Fibroblast of skin of scalp (primary cell): ENCODE results near the gene ZBTB39.
"Not testable (repeated sequence)": the region's sequence is repeated elsewhere in the genome, so short reads cannot be mapped to it uniquely, and the experiment has no call there.

Source experiments
- DNase-seq: peaks from one replicate; pipeline ENCODE4 v3.0.0-alpha.2; 2013

Gene ZBTB39

GRCh38 chr12:56999456-56999855 is 6.9 kb downstream of the ZBTB39 start:
- DNase-seq, result no peak

DNA sequence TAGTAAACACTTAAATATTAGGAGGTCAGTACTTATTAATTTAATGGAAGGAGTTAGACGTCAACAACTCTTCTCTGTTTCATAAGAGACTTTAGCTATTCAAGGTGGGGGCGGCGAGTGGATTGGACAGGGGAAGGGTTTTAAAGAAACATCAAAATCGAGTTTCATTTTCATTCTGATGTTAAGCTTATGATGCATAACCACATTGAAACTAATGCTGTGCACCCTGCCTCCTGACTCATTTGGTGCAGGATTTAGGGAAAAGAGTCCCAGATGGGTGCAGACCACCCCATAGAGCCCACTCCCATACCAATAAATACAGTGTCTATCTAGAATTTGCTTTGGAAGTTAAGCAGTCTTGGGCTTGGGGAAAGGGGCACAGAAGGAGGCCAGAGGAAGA is 7.4 kb downstream of the ZBTB39 start:
- DNase-seq, result no peak

DNA sequence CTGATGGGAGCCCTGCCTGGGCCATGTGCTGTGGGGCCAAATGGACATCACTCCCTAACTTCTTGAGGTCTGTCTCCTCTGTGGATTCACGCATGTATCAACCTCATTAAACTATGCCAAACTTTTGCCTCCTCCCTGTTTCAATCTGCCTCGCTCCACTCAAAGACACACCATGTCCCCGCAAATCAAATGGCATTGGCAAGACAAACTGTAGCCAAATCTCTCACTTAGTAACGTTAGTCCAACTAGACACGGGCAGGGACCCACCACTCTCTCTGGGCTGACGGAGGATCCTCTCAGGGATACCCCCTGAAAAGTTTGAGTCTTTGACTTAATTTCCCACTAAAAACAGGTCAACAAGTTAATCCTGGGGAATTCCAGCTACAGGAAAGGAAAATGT is 8.0 kb downstream of the ZBTB39 start:
- DNase-seq, result no peak

- DNase-seq, result no peak
Measured at GRCh38 chr12:56996793-56997545, 9.4 kb downstream of the ZBTB39 start.

DNA sequence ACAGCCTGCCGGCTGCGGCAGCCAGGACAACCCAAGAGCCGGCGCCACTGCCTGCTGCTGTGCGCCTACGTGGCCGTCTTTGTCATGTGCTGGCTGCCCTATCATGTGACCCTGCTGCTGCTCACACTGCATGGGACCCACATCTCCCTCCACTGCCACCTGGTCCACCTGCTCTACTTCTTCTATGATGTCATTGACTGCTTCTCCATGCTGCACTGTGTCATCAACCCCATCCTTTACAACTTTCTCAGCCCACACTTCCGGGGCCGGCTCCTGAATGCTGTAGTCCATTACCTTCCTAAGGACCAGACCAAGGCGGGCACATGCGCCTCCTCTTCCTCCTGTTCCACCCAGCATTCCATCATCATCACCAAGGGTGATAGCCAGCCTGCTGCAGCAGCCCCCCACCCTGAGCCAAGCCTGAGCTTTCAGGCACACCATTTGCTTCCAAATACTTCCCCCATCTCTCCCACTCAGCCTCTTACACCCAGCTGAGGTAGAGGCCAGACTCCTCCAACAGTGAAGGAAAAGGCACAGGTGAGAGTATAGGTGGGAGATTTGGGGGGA is 10.3 kb downstream of the ZBTB39 start:
- DNase-seq, result no peak

DNA sequence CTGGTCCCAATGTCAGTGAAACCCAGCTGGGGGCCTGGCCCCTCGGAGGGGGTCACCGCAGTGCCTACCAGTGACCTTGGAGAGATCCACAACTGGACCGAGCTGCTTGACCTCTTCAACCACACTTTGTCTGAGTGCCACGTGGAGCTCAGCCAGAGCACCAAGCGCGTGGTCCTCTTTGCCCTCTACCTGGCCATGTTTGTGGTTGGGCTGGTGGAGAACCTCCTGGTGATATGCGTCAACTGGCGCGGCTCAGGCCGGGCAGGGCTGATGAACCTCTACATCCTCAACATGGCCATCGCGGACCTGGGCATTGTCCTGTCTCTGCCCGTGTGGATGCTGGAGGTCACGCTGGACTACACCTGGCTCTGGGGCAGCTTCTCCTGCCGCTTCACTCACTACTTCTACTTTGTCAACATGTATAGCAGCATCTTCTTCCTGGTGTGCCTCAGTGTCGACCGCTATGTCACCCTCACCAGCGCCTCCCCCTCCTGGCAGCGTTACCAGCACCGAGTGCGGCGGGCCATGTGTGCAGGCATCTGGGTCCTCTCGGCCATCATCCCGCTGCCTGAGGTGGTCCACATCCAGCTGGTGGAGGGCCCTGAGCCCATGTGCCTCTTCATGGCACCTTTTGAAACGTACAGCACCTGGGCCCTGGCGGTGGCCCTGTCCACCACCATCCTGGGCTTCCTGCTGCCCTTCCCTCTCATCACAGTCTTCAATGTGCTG is 11.0 kb downstream of the ZBTB39 start:
- no peak for DNase-seq

DNA sequence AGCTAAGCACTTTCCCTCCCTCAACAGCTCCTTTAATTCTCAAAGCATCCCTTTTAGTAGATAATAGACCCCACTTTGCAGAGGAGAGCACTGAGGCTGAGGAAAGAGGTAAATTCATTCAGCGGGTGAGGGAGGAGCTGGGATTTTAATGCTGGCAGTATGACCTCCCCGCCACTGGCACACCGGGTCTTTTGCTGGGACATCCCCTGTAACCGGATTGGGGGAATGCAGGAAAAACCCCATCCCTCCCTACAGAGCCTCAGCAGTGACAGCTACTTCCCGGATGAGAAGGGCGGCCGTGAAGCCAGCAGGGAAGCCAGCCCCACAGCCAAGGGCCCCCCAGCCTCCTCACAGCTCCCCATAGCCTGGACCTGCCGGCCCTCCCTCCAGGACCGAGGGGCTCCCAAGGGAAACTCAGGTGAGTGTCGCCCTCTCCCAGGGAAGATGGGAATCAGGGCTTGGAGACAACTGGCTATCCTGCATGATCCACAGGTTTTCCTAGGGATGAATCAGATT is 12.1 kb downstream of the ZBTB39 start:
- DNase-seq, result no peak

DNA sequence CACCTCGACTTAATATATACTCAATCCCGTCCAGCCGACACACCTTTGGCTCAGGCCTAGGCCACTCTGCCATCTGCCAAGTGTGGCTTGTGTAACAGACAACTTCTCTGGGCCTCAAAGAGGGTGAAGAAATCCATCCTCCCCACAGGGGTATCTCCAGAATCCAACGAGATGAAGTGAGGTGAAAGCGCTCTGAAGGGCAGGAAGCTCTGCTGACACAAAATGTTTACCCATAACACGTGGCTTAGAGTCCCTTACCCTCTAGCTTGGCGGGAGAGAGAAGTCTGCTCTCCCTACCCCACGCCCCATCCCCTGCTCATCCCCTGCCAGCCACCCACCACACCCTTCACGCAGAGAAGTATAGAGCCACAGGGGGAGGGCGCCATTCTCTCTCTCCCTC is 13.0 kb downstream of the ZBTB39 start:
- no peak for DNase-seq

- no peak for DNase-seq
Measured at GRCh38 chr12:56991319-56992246, 14.8 kb downstream of the ZBTB39 start.

DNA sequence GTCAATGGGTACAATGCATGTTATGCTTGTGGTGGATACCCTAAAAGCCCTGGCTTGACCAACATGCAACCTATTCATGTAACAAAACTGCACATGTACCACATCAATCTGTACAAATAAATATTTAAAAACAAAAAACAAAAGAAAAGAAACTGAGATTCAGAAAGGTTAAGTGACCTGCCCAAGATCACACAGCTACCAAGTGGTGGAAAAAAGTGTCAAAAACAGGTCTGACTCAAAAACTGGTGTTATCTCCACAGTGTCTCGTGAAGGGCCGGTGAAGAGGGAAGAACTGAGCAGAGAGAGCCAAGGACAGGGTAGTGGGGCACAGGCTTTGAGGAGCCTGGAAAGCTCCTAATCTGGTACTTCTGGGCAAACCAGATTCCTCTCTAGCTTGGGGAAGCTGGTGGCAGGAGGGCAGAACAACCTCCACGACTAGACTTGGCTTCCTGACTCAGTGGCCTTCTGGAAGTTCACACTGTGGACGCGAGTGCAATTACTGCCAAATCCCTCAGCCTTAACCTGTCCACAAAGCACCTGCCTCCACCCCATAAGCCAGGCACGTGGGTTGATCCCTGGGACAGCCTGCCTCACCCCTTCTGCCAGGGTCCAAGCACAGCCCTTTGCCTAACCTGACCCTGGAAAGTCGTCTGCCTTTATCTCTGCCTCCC is 15.6 kb downstream of the ZBTB39 start:
- no peak for DNase-seq

DNA sequence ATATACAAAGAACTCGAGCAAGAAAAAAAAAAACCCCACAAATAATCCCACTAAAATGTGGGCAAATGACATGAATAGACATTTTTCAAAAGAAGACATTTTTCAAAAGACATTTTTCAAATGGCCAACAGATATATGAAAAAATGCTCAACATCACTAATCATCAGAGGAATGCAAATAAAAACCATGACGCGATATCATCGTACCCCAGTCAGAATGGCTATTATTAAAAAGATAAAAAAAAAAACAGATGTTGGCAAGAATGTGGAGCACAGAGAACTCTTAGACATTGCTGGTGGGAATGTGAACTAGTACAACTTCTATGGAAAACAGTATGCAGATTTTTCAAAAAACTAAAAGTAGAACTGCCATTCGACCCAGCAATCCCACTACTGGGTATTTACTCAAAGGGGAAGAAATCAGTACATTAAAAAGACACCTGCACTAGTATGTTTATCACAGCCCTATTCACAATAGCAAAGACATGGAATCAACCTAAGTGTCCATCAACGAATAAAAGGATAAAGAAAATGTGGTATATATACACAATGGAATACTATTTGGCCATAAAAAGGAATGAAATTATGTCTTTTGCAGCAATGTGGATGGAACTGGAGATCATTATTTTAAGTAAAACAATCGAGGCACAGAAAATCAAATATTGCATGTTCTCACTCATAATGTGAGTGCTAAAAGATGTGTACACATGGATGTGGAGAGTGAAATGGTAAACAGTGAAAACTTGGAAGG is 16.3 kb downstream of the ZBTB39 start:
- DNase-seq, result peak; percentile 52

- no peak for DNase-seq
Measured at GRCh38 chr12:56988207-56988739, 18.1 kb downstream of the ZBTB39 start.

DNA sequence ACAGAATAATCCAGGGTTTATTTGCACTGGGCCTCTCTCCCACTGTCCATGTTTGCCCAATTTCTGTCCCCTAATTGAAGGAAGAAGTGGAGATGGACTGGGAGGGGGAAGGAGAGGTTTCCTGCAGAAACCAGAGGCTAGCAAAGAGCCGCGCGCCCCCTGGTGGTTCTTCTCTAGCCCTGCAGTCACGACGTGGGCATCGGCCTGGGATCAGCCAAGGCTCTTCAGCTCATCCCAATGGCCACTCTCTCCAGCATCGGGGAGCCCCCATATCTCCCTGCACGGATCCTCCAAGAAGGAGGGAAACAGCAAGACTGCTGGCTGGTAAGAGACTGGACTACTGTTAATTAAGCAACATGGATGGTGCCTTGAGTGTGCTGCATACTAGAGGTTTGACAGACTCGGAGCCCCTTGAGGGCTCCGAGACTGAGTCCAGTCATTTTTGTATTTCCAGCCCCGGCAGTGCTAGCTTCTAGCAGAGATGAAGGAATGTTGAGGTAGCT is 18.7 kb downstream of the ZBTB39 start:
- peak; percentile 77 for DNase-seq

GRCh38 chr12:56987011-56987410 is 19.3 kb downstream of the ZBTB39 start:
- DNase-seq, result no peak

DNA sequence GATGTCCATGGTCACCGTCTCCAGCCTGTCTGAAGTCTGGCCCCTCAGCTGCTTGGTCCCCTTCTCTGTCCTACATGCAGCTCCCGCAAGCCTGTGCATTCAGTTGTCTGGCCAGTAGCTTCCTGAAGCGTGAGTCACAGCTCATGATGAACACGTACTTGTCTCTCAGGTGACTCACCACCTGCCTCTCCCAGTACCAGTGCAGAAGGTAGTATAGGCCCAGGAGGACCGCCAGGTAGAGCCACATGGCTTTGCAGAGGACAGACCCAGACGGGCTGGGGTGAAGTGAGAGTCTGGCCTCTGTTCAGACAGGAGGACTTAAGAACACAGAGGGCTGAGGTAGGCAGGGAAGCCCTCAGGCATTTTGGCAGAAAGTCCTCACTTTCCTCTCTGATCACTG is 20.6 kb downstream of the ZBTB39 start:
- DNase-seq, result not testable (repeated sequence)

DNA sequence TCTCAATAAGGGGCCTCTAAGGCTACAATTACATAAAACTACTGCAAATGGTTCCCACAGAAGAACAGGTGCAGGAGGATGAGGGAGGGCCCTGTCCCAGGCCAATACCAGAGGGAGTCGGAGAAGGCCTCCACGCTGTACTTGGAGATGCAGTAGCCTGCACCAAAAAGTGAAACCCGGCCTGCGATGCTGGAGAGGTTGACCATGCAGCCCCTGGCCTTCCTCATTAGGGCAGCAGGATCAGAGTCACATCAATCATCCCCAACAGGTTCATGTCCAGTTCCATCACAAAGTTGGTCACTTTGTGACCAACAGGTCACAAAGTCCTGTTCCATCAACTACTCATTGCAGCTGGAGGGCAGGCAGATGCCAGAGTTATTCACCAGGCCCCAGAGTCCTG is 23.0 kb downstream of the ZBTB39 start:
- no peak for DNase-seq

DNA sequence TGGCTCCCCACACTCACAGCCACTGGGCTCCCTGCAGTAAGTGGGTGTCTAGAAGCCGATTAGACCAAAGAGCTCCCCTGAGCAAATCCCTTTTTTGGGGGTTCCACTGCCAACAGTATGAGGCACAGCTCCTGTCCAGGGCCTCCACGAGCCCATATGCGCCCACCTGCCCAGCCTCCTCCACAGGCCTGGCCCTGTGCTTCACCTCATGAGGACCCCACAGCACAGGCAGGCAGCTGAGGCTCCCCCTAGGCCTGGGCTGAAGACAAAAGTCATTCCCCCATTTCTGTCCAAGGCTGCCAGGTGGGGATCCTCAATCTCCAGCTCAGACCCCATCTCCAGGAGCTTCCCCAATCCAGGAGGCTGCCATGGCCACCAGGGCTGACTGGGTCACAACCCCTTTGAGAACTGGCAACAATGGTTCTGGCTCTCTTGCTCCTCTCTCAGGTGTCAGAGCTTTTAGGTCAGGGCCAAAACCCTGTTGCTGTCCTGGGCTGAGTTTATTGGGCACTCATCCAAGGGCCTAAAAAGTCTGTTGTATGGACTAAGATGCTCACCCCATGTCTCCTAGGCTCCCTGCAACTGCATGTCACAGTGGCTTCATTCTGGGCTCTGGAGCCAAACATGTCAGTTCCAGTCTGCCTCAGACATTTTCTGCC is 23.6 kb downstream of the ZBTB39 start:
- not testable (repeated sequence) for DNase-seq

- DNase-seq, result no peak
Measured at GRCh38 chr12:56980941-56981530, 25.3 kb downstream of the ZBTB39 start.

DNA sequence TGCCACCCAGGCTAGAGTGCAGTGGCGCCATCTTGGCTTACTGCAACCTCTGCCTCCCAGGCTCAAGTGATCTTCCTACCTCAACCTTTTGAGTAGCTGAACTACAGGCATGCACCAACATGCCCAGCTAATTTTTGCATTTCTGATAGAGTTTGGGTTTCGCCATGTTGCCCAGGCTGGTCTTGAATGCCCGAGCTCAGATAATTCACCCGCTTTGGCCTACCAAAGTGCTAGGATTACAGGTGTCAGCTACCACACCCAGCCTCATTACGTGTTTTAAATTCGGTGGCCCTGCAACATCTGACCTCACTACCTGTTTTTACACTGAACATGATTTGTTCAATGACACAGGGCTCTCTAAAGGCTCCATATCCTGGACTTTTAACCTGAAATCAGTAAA is 26.1 kb downstream of the ZBTB39 start:
- DNase-seq, result no peak

DNA sequence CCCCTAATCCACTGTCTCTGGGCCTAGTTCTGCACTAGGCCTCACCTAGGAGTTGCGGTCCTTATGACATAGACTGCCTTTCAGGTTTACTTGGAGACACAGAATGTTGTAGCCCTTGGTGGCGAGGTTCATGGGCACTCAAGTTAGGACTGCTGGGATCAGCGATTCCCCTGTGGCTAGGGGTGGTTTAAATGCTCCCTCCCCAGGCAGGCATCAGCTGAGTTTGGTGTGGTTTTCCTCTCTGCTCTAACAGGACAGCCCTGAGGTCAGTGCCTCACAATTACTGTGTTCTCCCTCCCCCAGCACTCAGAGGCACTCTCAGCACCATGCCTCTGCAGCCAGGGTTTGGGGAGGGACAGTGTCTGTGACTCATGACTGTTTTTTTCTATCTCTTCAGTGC is 26.7 kb downstream of the ZBTB39 start:
- DNase-seq, result no peak
